GM12878 (cell line): ENCODE data around the gene PDCD5. TPM values are rescaled to one million over a fixed set of nuclear protein-coding genes. Genes with fewer than 3 reads are reported as not detected.

Source experiments
- ATAC-seq: fragments of 200-7000 bp; cut with Tn5 transposase; 3 replicates; pipeline ENCODE4 v1.9.1; 2020; ENCODE audit warnings: mild to moderate bottlenecking, moderate library complexity
- BruUV-seq: library from RNA; stranded (reverse); fragments of 400-500 nt; replicated peaks from 2 replicates; lab custom pipeline; 2021; lab: Mats Ljungman, UMichigan
- CTCF ChIA-PET: fragments of 300-600 bp; sonication (Branson Sonifier 250); formaldehyde crosslinking; extraction: SDS; loops from one replicate; lab custom pipeline; 2021; ENCODE audit warnings: inconsistent platforms; lab: Yijun Ruan, JAX
- POLR2A ChIA-PET: fragments of 350-600 bp; formaldehyde crosslinking; extraction: SDS; loops from one replicate; lab custom pipeline; 2021; ENCODE audit warnings: inconsistent platforms; lab: Charles Lee
- RAD21 ChIA-PET: fragments of 300-600 bp; sonication (Branson Sonifier 250); formaldehyde crosslinking; loops from one replicate; lab custom pipeline; 2023; ENCODE audit warnings: antibody characterized with exemption; ENCODE audit not compliant: unreplicated experiment; lab: Charles Lee
- SMC1A ChIA-PET: fragments of 300-600 bp; sonication (Branson Sonifier 250); formaldehyde crosslinking; loops from one replicate; lab custom pipeline; 2023; ENCODE audit not compliant: unreplicated experiment, uncharacterized antibody; lab: Charles Lee
- DNase-seq: peaks from one replicate; pipeline ENCODE4 v3.0.0-alpha.2; 2011; ENCODE audit warnings: low read depth, low spot score
- FAIRE-seq: peaks from 3 replicates; lab custom pipeline; 2011; peaks lifted over from hg19 to GRCh38; lab: Jason Lieb, UNC
- H2AFZ ChIP-seq: 2 replicates; pipeline ENCODE4 v1.6.0; 2011; ENCODE audit warnings: low read depth, low read length, control low read depth; ENCODE audit not compliant: control insufficient read depth
- H3K27ac ChIP-seq: 2 replicates; pipeline ENCODE4 v1.5.1; 2011; ENCODE audit warnings: control low read depth; ENCODE audit not compliant: control insufficient read depth, insufficient read depth
- H3K27me3 ChIP-seq, 2 experiments: replicated peaks in 1 of 2; 2 replicates each; pipeline versions ENCODE4 v1.6.0 to v1.6.1; 2011; ENCODE audit warnings: low read length in 1 of 2; ENCODE audit not compliant: control insufficient read depth in 2 of 2, insufficient read depth in 2 of 2
- H3K36me3 ChIP-seq, 2 experiments: 2 replicates each; pipeline ENCODE4 v1.5.1; 2011; ENCODE audit warnings: low read length in 1 of 2; ENCODE audit not compliant: control insufficient read depth in 2 of 2, insufficient read depth in 2 of 2
- H3K4me1 ChIP-seq: 2 replicates; pipeline ENCODE4 v1.6.1; 2011; ENCODE audit warnings: mild to moderate bottlenecking, low read length, moderate library complexity, mixed read lengths; ENCODE audit not compliant: control insufficient read depth, insufficient read depth
- H3K4me2 ChIP-seq: 2 replicates; pipeline ENCODE4 v1.6.0; 2011; ENCODE audit warnings: control low read depth; ENCODE audit not compliant: control insufficient read depth, insufficient read depth
- H3K4me3 ChIP-seq: fragments of 200-600 bp; sonication (generic); 2 replicates; pipeline ENCODE4 v1.5.1; 2016
- H3K79me2 ChIP-seq: 2 replicates; pipeline ENCODE4 v1.6.0; 2011; ENCODE audit warnings: low read length; ENCODE audit not compliant: control insufficient read depth, insufficient read depth
- H3K9ac ChIP-seq: 2 replicates; pipeline ENCODE4 v1.8.0; 2011; ENCODE audit warnings: low read length, control low read depth, mixed read lengths; ENCODE audit not compliant: control insufficient read depth, insufficient read depth
- H3K9me3 ChIP-seq: replicated peaks from 3 replicates; pipeline ENCODE4 v1.5.1; 2011; ENCODE audit warnings: mild to moderate bottlenecking, low read length; ENCODE audit not compliant: control insufficient read depth, insufficient read depth
- H4K20me1 ChIP-seq: 2 replicates; pipeline ENCODE4 v1.6.0; 2011; ENCODE audit not compliant: control insufficient read depth, insufficient read depth
- CBFB ChIP-seq: IDR thresholded peaks from 2 replicates; pipeline ENCODE4 v1.6.1; 2016; ENCODE audit warnings: antibody characterized with exemption, low read depth
- CREM ChIP-seq: IDR thresholded peaks from 2 replicates; pipeline ENCODE4 v1.6.1; 2014; ENCODE audit warnings: antibody characterized with exemption, low read depth
- CUX1 ChIP-seq: IDR thresholded peaks from 2 replicates; pipeline ENCODE4 v1.6.1; 2012; ENCODE audit warnings: improper control_type of control experiment, low read depth, low read length; ENCODE audit not compliant: insufficient replicate concordance
- E2F4 ChIP-seq: IDR thresholded peaks from 2 replicates; pipeline ENCODE4 v1.6.1; 2012; ENCODE audit warnings: low read depth, low read length, improper control_type of control experiment
- E4F1 ChIP-seq: fragments of 450-650 bp; IDR thresholded peaks from 2 replicates; pipeline ENCODE4 v1.6.1; 2018; ENCODE audit warnings: borderline replicate concordance, mild to moderate bottlenecking; ENCODE audit not compliant: partially characterized antibody
- GATAD2B ChIP-seq: fragments of 450-650 bp; conservative IDR thresholded peaks from 2 replicates; pipeline ENCODE4 v1.6.1; 2017; ENCODE audit warnings: low read depth, mild to moderate bottlenecking, moderate library complexity
- KLF5 ChIP-seq: fragments of 450-650 bp; IDR thresholded peaks from 2 replicates; pipeline ENCODE4 v1.6.1; 2014; ENCODE audit warnings: mild to moderate bottlenecking; ENCODE audit not compliant: partially characterized antibody
- NR2F1 ChIP-seq: fragments of 450-650 bp; conservative IDR thresholded peaks from 2 replicates; pipeline ENCODE4 v1.6.1; 2017; ENCODE audit warnings: mild to moderate bottlenecking
- WGBS: methylation state at CpG from one replicate; pipeline ENCODE4 v1.1.6; 2016; ENCODE audit warnings: low lambda C conversion rate; ENCODE audit not compliant: insufficient replicate concordance, insufficient coverage; ENCODE audit errors: missing lambda C conversion rate; 5-methylcytosine and 5-hydroxymethylcytosine counted together
- in situ Hi-C: fragments of 300-500 bp; cut with MboI; formaldehyde crosslinking; loops from 9 replicates; pipeline ENCODE4 v1.14.3; 2018; ENCODE audit warnings: mixed read lengths
- intact Hi-C: fragments of 100-400 bp; cut with micrococcal nuclease; formaldehyde crosslinking; loops from one replicate; pipeline ENCODE4 v1.14.2; 2022; ENCODE audit not compliant: unreplicated experiment
- polyA plus RNA-seq, 11 experiments: library from polyadenylated mRNA; depleted of rRNA in 4 of 11; unstranded in 6 of 11; stranded (reverse) in 5 of 11; fragments of >200 nt; fragmentation: Nextera tagmentation in 4 of 11; fragmentation: Illumina TruSeq in 1 of 11; extraction: Ambion mirVana in 4 of 11; extraction: Trizol in 1 of 11; gene quantifications; 1 replicate in 1 of 11; 2 replicates in 10 of 11; pipeline versions ENCODE4 v1.2.1 to v1.2.3, GENCODE V29; 2011 to 2016; ENCODE audit warnings: inconsistent platforms in 2 of 11, missing spikeins in 2 of 11, low read depth in 1 of 11
- total RNA-seq, 4 experiments: library from RNA; depleted of rRNA in 3 of 4; stranded (reverse); fragments of >200 nt in 3 of 4; fragmentation: Illumina TruSeq in 1 of 4; extraction: Trizol in 1 of 4; gene quantifications; 2 replicates each; pipeline versions ENCODE4 v1.2.1 to v1.2.3, GENCODE V29; 2013 to 2021

PDCD5 gene
- total and polyA plus RNA-seq, 10 of the 15 experiments (the other 5 are each of a cell fraction or from before 2014, with no cell fraction given): 124 to 556 (median 227) TPM

- RAD21 ChIA-PET: no interaction called here
- no peak for ATAC-seq
- POLR2A ChIA-PET: no interaction called here
These were observed 43.4 kb upstream of the PDCD5 start for GRCh38 chr19:32537580-32537979.

More at GRCh38 chr19:32537580-32537979, 43.4 kb upstream of the PDCD5 start:
- Histone ChIP-seq H3K4me2 (no peak overlapping the region), H2AFZ (no peak overlapping the region), H3K4me1 (no peaks in the 10 kb centered on the region), H3K9me3 (no peaks in the 10 kb centered on the region; the same call in 1 of the 3 replicates), H3K79me2 (no peaks in the 10 kb centered on the region), H4K20me1 (no peaks in the 10 kb centered on the region), H3K4me3 (no peak overlapping the region), H3K27me3 (no peaks in the 10 kb centered on the region), H3K36me3 (no peaks in the 10 kb centered on the region), H3K9ac (no peak overlapping the region), H3K27ac (no peak overlapping the region)
- BruUV-seq: no TSS peak
- intact Hi-C loops: no loop called here
- FAIRE-seq: no peak
- CTCF ChIA-PET: no interaction called here
- no peak for TF ChIP-seq KLF5
- TF ChIP-seq NR2F1: no peak
- TF ChIP-seq E2F4: no peak
- no peak for TF ChIP-seq CUX1
- TF ChIP-seq CBFB: no peak
- no peak for TF ChIP-seq GATAD2B
- no peak for TF ChIP-seq CREM
- no peak for TF ChIP-seq E4F1
- in situ Hi-C loops: no loop called here
- WGBS: 13% methylated on average over 5 of the region's 5 CpGs
- no peak for DNase-seq
- SMC1A ChIA-PET: no interaction called here
